Ramos (cell line): ENCODE data around the gene DNAAF1.

ENCODE experiments used
- in situ Hi-C: fragments of 300-500 bp; cut with MboI; formaldehyde crosslinking; loops from one replicate; pipeline ENCODE4 v1.14.3; 2022; ENCODE audit warnings: low sequenced_read_pairs; ENCODE audit not compliant: unreplicated experiment

The DNAAF1 gene

DNA sequence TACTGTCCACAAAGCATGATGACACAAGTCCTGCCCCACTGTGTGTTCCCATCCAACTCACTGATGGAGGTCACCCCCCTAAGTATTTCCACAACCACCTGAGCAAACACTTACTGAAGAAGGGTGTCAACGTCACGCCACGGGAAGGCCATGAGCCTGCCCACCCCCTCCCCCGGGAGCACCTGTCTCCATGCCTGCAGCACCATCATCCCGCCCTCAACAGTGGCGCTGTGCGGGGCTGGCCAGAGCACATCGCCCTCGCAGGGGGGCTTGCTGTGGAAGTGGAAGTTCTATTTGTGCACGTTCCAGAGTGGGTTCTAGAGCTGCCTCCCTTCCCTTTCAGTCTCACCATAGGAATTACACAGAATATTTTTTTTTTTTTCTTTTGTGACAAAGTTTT, 24.1 kb upstream of the DNAAF1 start:
- in situ Hi-C loops: no loop called here

- in situ Hi-C loops: loop anchor here (5.0 kb wide), 1 partner anchor 37 kb away; no protein-coding TSS in a partner anchor
These were observed 20.6 kb upstream of the DNAAF1 start for GRCh38 chr16:84124257-84125073.

GRCh38 chr16:84131117-84131516, 14.0 kb upstream of the DNAAF1 start:
- in situ Hi-C loops: no loop called here

DNA sequence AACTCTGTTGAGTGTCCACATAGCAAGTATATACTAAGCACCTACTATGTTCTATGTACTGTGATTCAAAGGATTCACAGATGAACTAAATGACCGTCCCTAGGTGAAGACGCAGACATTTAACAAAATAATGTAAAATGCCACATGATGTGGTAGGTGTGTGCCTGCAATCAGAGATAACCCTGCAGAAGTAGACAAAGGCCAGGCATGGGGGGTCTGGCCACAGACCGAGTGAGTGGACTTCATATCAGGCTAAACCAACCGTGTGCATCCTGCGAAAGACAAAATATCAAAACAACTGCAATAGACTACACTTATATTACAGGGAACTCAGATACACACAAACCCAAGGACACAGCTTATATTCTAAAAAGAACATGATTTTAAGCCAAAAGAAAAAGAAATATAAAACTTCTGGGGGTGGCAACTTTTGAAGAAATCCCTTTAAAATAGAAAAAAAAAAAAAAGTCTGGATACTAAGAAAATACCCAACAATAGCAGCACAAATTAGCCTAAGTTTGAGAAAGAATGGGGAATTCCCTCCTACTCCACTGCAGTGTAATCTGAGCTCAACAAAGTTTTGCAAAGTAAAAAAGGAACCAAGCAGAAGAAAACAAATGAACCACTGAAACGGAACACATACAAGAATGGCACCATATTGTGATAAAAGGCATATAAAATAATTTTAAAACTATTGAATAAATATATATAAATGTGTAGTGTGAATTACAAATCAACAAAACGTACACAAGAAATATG, 12.4 kb upstream of the DNAAF1 start:
- in situ Hi-C loops: no loop called here

- in situ Hi-C loops: no loop called here
These were observed 8.6 kb upstream of the DNAAF1 start for GRCh38 chr16:84136331-84137125.

- in situ Hi-C loops: no loop called here
These were observed 7.8 kb upstream of the DNAAF1 start for GRCh38 chr16:84137287-84137686.

DNA sequence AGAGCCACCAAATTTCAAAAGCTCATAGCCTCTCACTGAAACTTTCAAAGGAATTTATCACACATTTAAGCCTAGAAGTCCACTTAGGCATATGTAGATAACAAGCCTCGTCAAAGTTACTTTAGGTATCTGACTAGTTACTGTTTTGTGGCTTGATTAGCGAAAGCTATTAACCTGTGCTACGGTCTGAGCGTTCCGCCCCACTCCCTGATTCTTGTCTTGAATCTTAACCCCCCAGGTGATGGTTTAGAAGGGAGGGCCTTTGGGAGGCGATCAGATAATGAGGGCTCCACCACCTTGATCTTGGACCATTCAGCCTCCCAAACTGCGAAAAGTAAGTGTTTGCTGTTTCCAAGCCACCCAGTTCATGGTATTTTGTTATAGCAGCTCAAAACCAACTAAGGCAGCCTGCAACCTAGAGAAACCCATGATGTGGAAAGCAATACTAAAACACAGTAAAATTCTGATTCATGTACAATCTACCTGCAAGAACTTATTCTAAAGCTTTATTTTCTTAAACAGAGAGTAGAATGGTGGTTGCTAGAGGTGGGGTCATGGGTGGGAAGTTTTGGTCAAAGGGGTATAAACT, 7.2 kb upstream of the DNAAF1 start:
- in situ Hi-C loops: no loop called here

DNA sequence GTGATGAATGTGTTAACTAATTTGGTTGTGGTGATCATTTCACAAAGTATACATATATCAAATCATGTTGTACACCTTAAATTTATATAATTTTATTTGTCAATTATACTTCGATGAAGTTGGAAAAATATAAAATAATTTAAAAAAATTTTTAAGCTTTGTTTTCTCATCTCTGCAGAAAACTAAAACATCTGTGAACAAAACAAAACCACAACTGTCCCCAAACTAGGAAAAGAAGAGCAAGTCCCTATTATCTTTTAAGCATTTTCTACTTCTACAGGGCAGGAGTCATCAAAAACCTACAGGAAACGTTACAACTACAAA, 6.6 kb upstream of the DNAAF1 start:
- in situ Hi-C loops: no loop called here

DNA sequence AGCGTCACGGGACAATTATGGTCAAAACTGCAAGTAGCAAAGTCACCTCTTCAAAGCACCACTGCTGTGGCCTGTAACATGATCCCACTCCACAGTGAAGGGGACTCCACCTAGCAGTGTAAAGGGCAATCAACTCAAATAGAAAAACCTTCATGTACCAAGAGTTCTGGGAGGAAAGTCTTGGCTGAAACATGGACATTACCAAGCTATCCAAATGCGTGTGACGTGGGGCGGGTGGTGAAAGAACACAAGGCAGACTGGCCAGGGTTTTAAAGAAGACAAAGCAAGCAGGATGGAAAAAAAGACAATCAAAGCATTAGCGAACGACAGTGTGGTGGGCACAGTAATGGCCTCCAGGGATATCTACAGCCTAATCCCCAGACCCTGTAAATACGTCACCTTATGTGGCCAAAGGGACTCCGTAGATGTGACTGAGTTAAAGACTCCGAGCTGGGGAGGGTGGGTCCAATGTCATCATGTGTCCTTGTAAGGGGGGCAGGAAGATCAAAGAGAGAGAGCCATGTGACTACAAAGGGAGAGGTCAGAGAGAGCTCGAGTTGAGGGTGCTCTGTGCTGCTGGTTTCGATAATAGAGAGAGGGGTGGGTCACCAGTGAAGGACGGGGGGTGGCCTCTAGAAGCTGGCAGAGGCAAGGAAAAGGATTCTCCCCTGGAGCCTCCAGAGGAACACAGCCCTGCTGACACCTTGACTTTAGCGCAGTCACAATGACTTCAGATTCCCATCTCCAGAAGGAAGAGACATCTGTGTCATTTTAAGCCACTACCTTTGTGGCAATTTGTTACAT, 6.1 kb upstream of the DNAAF1 start:
- in situ Hi-C loops: no loop called here

DNA sequence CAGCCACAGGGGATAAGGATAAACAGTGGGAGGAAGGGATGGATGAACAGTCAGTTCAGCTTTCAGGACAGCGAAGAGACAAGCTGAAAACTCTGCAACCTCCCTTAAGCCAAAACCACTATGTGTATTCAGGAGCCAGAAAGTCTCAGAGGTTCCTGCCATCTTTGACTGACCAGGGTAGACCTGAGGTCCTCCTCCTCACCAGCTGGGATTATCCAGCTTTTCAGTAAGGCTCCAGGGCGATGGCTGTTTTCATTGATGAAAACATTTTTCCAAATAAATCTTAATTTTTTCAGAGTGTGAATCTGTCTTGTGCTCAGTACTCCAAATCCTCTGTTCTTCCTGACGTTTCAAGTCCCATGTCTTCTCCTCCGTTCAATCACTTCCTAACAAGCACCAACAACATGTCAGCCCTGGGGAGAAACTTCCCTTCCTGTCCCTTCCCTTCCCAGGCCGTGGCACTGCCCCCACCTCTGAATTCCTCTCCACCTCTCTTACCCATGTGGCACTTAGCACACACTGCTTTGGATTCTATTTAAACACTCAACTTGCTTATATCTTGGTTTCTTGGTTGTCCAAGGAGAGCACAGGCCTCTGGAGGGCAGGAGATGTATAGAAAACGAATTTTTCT, 5.4 kb upstream of the DNAAF1 start:
- in situ Hi-C loops: no loop called here

DNA sequence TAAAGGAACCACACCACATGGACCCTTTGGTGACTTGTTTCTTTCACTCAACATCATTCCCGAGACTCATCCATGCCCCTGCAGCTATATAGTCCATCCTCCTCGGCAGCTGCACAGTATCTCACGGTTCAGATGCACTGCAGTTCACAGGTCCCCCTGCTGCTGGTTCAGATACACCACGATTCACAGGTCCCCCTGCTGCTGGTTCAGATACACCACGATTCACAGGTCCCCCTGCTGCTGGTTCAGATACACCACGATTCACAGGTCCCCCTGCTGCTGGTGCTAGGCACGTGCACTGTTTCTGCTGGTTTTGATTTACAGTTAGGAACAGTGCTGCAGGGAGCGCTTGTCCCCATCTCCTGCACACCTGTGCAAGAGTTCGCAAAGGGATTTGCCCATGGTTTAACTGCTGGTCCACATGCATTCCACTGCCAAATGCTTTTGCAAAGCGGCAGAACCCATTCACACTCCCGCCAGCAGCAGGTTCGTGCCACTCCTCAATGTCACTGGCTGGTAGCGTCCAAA, 3.9 kb upstream of the DNAAF1 start:
- in situ Hi-C loops: no loop called here

DNA sequence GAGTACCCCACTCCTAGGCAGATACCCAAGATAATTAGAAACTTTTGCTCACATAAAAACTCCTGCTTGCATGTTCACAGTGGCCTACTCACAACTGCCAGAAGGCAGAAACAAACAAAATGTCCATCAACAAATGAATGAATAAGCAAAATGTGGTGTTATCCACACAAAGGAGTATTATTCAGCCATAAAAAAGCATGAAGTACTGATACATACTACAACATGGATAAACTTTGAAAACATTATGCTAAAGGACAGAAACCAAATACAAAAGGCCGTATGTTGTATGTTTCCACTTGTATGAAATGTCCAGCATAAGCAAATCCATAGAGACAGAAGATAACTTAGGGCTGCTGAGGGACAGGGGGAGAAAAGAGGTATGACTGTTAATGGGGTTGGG, 2.0 kb upstream of the DNAAF1 start:
- in situ Hi-C loops: no loop called here

DNA sequence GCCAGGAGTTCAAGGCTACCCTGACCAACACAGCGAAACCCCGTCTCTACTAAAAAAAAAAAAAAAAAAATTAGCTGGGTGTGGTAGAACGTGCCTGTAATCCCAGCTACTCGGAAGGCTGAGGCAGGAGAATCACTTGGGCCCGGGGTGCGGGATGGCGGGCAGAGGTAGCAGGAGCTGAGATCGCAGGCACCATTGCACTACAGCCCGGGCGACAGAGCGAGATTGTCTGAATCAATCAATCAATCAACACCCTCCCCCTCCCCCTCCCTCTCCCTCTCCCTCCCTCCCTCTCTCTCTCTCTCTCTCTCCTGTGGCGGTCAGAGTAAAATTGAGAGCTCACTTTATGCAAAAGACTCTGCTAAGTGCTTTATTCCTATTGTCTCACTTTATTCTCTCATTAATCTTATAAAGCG, 1.3 kb upstream of the DNAAF1 start:
- in situ Hi-C loops: no loop called here

DNA sequence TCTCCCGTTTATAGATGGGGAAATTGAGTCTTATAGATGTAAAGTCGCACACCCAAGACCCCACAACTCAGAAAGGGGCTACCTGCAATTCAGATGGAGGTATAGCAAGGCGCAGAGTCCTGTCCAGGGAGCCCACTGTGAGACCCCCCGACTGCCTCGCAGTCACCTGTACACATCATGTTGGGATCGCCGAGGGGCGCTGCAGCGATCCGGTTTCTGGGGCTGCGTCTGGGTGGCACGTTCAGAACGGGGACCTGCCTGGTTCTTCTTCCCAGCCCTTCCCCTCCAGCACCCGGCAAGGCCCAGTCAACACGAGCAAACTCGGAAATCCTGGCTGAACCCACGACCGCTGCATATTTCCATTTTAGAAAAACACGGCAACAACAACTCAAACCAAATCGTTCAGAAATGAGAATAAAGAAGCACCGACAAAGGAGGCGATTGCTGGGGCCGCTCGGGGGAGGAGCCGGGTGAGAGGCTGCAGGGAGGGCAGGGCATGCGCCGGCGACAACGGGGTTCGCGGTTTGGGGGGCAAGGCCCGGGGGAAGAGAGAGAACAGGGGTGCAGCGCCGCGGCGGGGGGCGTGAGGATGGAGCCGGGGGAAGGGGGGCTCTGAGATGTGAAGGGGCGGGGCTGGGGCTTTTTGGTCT, 774 bp upstream of the DNAAF1 start:
- in situ Hi-C loops: no loop called here

DNA sequence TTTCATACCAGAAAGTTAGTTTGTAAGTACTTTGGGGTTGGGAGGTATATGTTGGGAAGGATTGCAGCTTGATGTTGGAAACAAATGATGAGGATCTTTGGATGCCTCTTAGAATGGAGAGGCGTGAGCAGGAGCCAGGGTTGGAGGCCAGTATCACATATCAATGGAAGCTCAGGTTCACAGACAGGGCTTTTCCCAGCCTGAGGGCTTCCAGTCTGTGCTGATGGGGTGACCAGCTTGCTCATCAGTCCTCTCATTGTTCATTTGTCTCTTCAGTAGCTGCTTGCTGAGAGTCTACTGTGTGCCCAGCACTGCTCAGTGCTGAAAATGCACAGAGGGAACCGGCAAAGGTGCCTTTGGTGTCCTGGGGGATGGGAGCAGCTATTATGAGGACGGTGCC, 5.8 kb downstream of the DNAAF1 start:
- in situ Hi-C loops: no loop called here

DNA sequence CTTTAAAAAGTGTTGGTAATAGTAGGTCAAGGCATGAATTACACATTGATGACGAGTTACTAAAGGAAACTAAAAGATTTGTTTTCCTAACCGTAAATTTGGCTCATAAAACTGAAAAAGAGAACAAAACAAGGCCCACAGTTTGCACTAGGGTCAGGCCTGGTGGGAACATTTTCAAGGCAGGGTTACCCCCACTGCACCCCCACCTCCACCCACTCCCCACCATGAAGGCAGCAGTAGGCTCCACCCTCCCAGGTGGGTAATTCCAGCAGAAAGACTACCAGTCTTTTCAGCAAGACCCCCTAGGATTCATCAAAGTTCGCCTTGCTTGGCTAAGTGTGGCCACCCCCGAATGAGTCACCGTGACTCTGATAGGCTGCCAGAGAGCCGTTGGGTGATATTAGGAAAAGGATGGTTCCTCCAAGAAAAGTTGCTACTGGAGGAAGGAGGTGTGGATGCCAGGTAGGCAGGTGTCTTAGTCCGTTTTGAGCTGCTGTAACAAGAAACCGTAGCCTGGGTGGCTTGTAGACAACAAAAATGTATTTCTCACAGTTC, 8.6 kb downstream of the DNAAF1 start:
- in situ Hi-C loops: no loop called here

GRCh38 chr16:84155226-84155625, 10.1 kb downstream of the DNAAF1 start:
- in situ Hi-C loops: no loop called here

DNA sequence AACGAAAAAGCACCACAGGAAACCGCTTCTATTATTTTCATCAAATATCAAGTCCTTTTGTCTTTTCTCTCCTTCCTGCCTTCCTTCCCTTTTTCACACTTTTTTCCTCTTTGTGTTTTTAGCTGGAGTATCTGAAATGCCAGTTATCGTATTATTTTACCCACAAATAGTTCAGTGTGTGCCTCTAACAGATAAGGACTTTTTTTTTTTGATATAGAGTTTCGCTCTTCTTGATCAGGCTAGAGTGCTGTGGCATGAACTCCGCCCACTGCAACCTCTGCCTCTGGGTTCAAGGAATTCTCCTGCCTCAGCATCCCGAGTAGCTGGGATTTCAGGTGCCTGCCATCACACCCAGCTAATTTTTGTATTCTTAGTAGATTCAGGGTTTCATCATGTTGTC, 10.7 kb downstream of the DNAAF1 start:
- in situ Hi-C loops: no loop called here
